GM19023 (cell line): ENCODE data around the gene EHD2.

Source experiments
- ATAC-seq: cut with Tn5 transposase; IDR thresholded peaks from one replicate; pipeline ENCODE4 v1.9.1; 2021; ENCODE audit warnings: mild to moderate bottlenecking, moderate library complexity; ENCODE audit not compliant: unreplicated experiment

Gene EHD2

GRCh38 chr19:47691090-47691489 is 22.1 kb upstream of the EHD2 start:
- ATAC-seq = no peak

GRCh38 chr19:47691782-47692181 is 21.4 kb upstream of the EHD2 start:
- no peak for ATAC-seq

- ATAC-seq = no peak
Observed at GRCh38 chr19:47693489-47693888, 19.7 kb upstream of the EHD2 start.

DNA sequence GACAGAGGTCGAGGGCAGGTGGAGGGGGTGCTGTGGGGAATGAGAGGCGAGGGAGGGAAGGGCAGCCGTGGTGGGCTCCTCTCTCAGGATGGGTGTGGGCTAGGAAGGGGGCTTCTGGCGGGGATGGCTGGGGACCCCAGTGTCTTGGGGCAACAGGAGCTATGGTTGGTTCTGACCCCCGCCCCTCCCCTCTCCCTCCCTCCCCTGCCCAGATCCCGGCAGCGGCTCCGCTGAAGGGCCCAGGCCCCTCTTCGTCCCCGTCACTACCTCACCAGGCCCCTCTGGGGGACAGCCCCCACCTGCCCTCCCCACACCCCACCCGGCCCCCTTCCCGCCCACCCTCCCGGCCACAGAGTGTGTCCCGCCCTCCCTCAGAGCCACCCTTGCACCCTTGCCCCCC is 19.3 kb upstream of the EHD2 start:
- no peak for ATAC-seq

DNA sequence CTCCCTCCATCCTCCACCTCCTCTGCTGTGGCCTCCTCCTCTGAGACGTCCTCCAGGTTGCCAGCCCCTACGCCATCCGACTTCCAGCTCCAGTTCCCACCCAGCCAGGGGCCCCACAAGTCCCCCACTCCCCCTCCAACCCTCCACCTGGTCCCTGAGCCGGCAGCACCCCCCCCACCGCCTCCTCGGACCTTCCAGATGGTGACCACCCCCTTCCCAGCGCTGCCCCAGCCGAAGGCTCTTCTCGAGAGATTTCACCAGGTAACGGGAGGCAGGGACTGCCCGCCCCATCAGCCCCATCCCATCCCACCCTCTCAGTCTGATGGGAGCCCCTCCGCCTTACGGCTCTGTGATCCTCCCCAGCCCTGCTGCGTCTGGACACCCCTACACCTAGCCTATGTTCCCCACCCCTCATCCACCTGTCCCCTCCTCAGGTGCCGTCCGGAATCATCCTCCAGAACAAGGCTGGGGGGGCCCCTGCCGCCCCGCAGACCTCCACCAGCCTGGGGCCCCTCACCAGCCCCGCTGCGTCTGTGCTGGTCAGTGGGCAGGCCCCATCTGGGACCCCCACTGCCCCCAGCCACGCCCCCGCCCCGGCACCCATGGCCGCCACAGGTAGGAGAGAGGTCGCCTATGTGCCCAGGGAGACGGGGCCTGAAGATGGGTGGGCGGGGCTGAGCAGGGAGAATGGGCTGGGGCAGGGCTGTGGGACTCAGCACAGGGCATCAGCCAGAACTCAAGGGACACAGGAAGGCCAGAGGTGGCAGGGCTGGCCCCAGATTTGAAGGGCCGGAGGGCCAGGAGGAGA is 18.6 kb upstream of the EHD2 start:
- ATAC-seq = no peak

DNA sequence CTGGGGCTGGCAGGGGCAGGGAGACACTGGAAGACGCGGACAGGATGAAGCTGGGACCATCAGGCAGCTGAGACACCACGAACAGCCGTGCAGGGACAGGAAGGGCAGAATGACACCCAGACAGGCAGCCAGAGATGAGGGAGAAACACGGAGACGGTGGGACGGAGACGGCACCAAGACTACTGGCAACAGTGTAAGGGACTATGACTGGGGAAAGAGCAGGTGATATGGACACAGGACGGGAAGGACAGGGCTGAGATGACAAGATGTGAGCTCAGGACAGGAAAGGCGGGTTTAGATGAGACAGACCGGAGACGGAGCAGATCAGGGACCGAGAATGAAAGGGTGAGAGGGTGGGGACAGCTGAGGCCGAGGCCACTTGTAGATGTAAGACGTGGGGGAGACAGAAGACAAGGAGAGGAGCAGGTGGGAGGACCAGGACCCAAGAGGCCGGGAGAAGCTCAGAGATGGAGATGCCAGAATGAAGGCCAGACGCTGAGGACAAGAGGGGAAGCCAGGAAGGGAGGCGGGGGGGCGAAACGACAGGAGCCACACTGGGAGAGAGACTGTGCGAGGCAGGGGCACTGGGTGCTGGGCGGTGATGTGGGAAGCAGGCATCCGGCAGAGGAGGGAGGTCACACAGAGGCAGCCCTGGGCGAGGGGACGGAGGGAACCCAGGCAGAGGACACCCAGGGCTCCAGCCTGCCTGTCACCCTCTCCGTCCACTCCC is 17.5 kb upstream of the EHD2 start:
- ATAC-seq = no peak

DNA sequence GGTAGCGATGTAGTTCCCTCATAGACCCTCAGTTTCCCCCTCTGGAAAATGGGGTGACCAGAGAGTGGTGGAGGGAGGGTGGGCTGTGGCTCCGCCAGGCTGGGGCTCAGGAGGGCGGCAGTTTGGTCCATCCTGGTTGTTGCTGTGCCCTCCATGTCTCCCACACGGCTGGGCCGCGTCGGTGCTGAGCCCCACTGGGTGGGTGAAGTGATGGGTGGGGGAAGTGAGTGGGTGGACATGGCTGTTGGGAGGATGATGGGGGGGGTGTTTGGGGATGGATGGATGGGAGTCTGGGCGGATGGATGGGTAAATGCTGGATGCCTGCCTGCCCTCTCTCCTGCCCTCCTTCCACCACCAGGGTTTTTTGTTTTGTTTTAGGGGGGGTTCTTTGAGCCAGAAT is 16.6 kb upstream of the EHD2 start:
- no peak for ATAC-seq

GRCh38 chr19:47697863-47698609 is 15.2 kb upstream of the EHD2 start:
- ATAC-seq = no peak

- no peak for ATAC-seq
Observed at GRCh38 chr19:47698631-47699359, 14.4 kb upstream of the EHD2 start.

GRCh38 chr19:47699360-47699917 is 13.8 kb upstream of the EHD2 start:
- ATAC-seq = no peak

DNA sequence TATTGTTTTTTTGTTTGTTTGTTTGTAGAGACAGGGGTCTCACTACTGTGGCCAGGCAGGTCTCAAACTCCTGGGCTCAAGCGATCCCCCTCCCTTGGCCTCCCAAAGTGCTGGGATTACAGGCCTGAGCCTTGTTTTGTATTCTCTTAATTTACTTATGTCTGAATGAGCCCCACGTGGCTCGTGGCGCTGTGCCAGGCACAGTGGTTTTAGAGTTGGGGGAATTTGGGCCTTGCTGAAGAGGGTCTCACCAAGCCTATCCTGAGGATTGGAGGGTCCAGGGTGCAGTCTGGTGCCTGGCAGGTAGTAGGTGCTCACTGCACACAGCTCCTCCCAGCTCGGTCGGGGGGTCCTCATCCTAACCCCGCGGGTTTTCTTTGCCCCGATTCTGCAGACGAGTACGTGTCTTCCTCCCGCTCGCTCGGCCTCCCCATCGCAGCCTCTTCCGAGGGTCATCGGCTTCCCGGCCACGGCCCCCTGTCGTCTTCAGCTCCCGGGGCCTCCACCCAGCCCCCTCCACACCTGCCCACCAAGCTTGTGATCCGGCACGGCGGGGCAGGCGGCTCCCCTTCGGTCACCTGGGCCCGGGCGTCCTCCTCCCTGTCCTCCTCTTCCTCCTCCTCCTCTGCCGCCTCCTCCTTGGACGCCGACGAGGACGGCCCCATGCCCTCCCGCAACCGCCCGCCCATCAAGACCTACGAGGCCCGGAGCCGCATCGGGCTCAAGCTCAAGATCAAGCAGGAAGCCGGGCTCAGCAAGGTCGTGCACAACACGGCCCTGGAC is 12.1 kb upstream of the EHD2 start:
- ATAC-seq = no peak

- no peak for ATAC-seq
Observed at GRCh38 chr19:47701717-47702552, 11.3 kb upstream of the EHD2 start.

DNA sequence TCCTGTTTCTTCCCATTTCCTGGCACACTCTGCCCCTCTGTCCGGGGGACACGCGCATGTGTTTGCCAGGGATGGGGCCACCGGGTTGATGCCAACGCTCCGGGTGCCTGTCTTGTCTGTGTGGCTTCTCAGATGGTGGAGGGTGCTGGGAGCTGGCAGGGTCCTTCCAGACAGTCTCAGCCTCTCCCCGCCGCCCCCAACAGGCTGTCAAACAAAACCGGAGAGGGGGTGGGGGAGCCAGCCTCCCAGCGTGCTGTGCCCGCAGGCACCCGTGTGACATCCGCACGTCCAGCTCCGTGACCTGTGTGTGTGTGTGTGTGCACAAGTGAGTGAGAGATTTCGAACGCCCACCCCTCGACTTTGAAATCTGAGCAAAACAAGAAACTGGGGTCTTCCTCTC is 10.6 kb upstream of the EHD2 start:
- no peak for ATAC-seq

GRCh38 chr19:47703301-47703700 is 9.9 kb upstream of the EHD2 start:
- no peak for ATAC-seq

DNA sequence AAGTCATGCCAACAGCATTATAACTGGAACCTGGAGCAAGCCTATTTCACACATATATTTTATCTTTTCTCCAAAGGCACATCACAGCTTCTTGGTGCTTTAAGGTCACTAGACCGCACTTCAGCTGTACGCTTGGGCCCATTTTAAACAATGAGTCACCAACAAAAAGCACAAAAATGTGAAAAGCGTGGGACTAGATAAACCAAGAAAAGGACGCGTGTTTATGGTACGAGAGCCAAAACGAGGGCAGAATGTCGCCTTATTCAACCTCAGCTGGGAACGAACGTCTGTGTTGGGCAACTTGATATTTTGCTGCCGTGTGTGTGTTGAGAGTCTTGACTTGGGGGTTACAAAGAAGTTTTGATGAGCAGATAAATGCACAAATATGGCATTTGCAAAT is 9.2 kb upstream of the EHD2 start:
- no peak for ATAC-seq

- no peak for ATAC-seq
Observed at GRCh38 chr19:47704656-47705055, 8.6 kb upstream of the EHD2 start.

DNA sequence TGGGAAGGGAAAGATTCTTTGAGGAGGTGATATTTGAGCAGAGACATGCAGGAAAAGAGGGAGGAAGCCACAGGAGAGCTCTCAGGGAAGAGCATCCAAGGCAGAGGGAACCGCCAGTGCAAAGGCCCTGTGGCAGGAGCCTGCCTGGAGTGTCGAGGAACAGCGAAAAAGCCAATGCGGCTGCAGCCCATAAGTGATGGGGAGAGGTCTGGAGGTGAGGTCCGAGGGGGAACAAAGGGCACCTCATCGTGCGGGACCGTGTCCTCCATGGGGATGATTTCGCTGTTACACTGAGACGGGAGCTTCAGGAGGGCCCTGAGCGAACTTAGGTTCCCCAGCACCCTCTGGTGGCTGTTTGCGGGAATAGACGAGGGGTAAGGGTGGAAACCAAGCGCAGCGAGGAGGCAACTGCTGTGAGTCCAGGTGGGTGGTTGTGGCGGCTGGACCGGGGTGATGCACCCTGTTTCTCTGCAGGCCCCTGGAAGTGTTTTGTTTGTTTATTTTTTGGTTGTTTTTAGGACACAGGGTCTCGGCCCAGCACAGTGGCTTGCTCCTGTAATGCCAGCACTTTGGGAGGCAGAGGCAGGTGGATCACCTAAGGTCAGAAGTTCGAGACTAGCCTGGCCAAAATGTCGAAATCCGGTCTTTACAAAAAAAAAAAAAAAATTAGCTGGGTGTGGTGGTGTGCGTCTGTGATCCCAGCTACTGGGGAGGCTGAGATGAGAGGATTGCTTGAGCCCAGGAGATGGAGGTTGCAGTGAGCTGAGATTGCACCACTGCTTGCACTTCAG is 5.9 kb upstream of the EHD2 start:
- ATAC-seq = no peak

- ATAC-seq = no peak
Observed at GRCh38 chr19:47711652-47712242, 1.5 kb upstream of the EHD2 start.
